T47D (cell line): ENCODE data around the gene SMC3.

Source experiments
- DNase-seq, 2 experiments: peaks; one replicate each; pipeline versions ENCODE4 v3.0.0 to v3.0.0-alpha.2; 2011 to 2012; ENCODE audit warnings: low read depth in 1 of 2, low spot score in 1 of 2
- JUND ChIP-seq: IDR thresholded peaks from 2 replicates; pipeline ENCODE4 v1.6.1; 2012; ENCODE audit warnings: low read depth
- in situ Hi-C: cut with HindIII; loops from 2 replicates; pipeline ENCODE4 v1.10.0; 2016; ENCODE audit warnings: low sequenced_read_pairs, low pct_unique_long_range_greater_than_20kb

SMC3 gene

GRCh38 chr10:110547139-110547761 is 20.2 kb upstream of the SMC3 start:
- in situ Hi-C loops: loop anchor here (25.0 kb wide), 1 partner anchor 210 kb away; no protein-coding TSS in a partner anchor
- DNase-seq: peak in 1 of 2 experiments; percentile 52
- TF ChIP-seq JUND: no peak

- in situ Hi-C loops: loop anchor here (25.0 kb wide), 1 partner anchor 211 kb away; no protein-coding TSS in a partner anchor
- TF ChIP-seq JUND: no peak
- no peak for DNase-seq
Observed at GRCh38 chr10:110548002-110548401, 19.5 kb upstream of the SMC3 start.

GRCh38 chr10:110549211-110549610 is 18.3 kb upstream of the SMC3 start:
- TF ChIP-seq JUND: no peak
- in situ Hi-C loops: loop anchor here (25.0 kb wide), 1 partner anchor 212 kb away; no protein-coding TSS in a partner anchor

GRCh38 chr10:110553905-110554304 is 13.6 kb upstream of the SMC3 start:
- DNase-seq: no peak
- TF ChIP-seq JUND: no peak
- in situ Hi-C loops: no loop called here

More at GRCh38 chr10:110549211-110549610, 18.3 kb upstream of the SMC3 start:
- DNase-seq: no peak

GRCh38 chr10:110556296-110556695 is 11.2 kb upstream of the SMC3 start:
- no peak for DNase-seq
- in situ Hi-C loops: no loop called here
- TF ChIP-seq JUND: no peak

GRCh38 chr10:110556969-110557601 is 10.4 kb upstream of the SMC3 start:
- in situ Hi-C loops: no loop called here
- no peak for TF ChIP-seq JUND
- DNase-seq: peak in 1 of 2 experiments; percentile 57

- in situ Hi-C loops: no loop called here
- no peak for TF ChIP-seq JUND
Observed at GRCh38 chr10:110558041-110558440, 9.5 kb upstream of the SMC3 start.

GRCh38 chr10:110560012-110560411 is 7.5 kb upstream of the SMC3 start:
- no peak for TF ChIP-seq JUND
- DNase-seq: no peak
- in situ Hi-C loops: no loop called here

More at GRCh38 chr10:110558041-110558440, 9.5 kb upstream of the SMC3 start:
- DNase-seq: no peak

- in situ Hi-C loops: no loop called here
- DNase-seq: no peak
- TF ChIP-seq JUND: no peak
Observed at GRCh38 chr10:110561292-110561691, 6.2 kb upstream of the SMC3 start.

GRCh38 chr10:110562348-110562747 is 5.1 kb upstream of the SMC3 start:
- no peak for TF ChIP-seq JUND
- DNase-seq: no peak
- in situ Hi-C loops: no loop called here

GRCh38 chr10:110563132-110563531 is 4.4 kb upstream of the SMC3 start:
- in situ Hi-C loops: no loop called here
- no peak for TF ChIP-seq JUND
- DNase-seq: no peak

GRCh38 chr10:110566472-110567200 is 859 bp upstream of the SMC3 start:
- in situ Hi-C loops: no loop called here
- TF ChIP-seq JUND: no peak
- DNase-seq: no peak

- in situ Hi-C loops: no loop called here
- DNase-seq: peak in 1 of 2 experiments; percentile 27
- no peak for TF ChIP-seq JUND
Observed at GRCh38 chr10:110568055-110568735, 700 bp downstream of the SMC3 start.
